T-helper 17 cell (primary cell): ENCODE results near the gene PTMS. TPM values are rescaled to one million over a fixed set of nuclear protein-coding genes. Genes with fewer than 3 reads are reported as not detected.

Source experiments
- ATAC-seq: fragments of 150-1000 bp; cut with Tn5 transposase; 2 replicates; pipeline ENCODE4 v1.10.0; 2021; ENCODE audit warnings: mild to moderate bottlenecking, moderate library complexity
- DNase-seq, 3 donors: peaks; one replicate each; pipeline versions ENCODE4 v3.0.0 to v3.0.0-alpha.2; 2020 to 2021
- H3K9me3 ChIP-seq: one replicate; pipeline ENCODE4 v1.7.0; 2013; ENCODE audit warnings: low read length, mild to moderate bottlenecking; ENCODE audit not compliant: control insufficient read depth, poor library complexity, severe bottlenecking
- H3K27ac Mint-ChIP-seq: one replicate; pipeline ENCODE4 v1.8.0; 2022; ENCODE audit warnings: mild to moderate bottlenecking, moderate library complexity, mixed read lengths
- H3K27me3 Mint-ChIP-seq: one replicate; pipeline ENCODE4 v1.8.0; 2022; ENCODE audit warnings: mixed read lengths
- H3K36me3 Mint-ChIP-seq: one replicate; pipeline ENCODE4 v1.8.0; 2022; ENCODE audit warnings: low read depth, mixed read lengths
- H3K4me1 Mint-ChIP-seq: one replicate; pipeline ENCODE4 v1.8.0; 2022; ENCODE audit warnings: mild to moderate bottlenecking, mixed read lengths
- H3K4me3 Mint-ChIP-seq: one replicate; pipeline ENCODE4 v1.8.0; 2022; ENCODE audit warnings: mild to moderate bottlenecking, moderate library complexity, mixed read lengths
- total RNA-seq, 4 donors: library from RNA in 2 of 4; stranded (reverse) in 2 of 4; gene quantifications; one replicate each; pipeline ENCODE4 v1.2.3 and lab custom pipeline; 2022 to 2026

PTMS gene
- total RNA-seq, 2 donors from 2014 or later, result 7.0 to 12.0 TPM

DNA sequence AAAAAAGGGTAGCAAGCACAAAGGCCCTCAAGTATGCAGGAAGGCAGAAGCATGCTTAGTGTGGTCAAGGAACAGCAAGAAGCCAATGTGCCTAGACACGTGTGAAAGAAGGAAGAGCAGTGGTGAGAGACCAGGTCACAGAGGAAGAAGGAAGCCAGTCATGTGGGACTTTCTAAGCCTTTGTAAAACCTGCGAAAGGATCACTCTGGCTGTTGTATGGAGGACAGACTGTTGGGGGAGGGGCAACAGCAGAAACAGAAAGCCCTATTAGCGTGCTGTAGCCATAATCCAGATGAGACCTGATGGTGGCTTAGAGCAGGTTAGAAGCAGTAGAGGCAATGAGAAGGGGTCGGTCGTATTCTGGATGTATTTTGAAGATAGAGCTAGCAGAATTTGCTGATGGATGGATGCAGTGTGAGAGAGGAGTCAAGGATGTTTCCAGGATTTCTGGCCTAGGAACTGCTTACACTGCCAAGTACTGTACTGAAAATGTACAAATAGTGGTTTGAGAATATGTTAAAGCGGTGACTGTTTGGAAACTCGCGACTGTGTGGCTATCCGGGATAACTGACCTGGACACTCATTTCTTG lies 7.6 kb upstream of the PTMS start:
- peak overlapping the region; percentile 83 for H3K27ac Mint-ChIP-seq
- peaks cover 2% of the 10 kb centered on the region for H3K36me3 Mint-ChIP-seq
- H3K4me1 Mint-ChIP-seq, result peaks cover 15% of the 10 kb centered on the region
- H3K4me3 Mint-ChIP-seq, result no peak overlapping the region
- ATAC-seq, result no peak
- peaks cover 20% of the 10 kb centered on the region for H3K27me3 Mint-ChIP-seq
- no peaks in the 10 kb centered on the region for H3K9me3 ChIP-seq
- DNase-seq, result no peak

DNA sequence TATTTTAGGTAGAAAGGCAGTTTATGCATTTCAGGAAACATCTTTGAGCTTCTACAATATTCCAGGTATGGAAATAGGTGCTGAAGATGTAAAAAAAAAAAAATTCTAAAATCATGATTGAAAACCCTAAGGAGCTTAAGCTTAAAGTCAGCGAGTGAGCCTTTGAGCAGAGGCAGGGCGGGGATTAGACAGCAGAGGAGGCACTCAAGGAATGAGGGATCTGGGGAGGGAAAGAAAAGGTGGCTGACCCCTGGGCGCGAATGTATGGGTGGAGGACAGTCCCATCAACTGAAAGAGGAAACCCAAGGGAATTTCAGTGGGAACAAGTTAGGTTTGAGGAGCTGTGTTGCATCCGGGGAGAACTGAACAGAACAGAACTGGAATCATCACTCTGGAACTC lies 6.4 kb upstream of the PTMS start:
- H3K36me3 Mint-ChIP-seq, result peaks cover 2% of the 10 kb centered on the region
- ATAC-seq (no peak), DNase-seq (no peak)
- peaks cover 16% of the 10 kb centered on the region for H3K4me1 Mint-ChIP-seq
- no peaks in the 10 kb centered on the region for H3K9me3 ChIP-seq
- peaks cover 29% of the 10 kb centered on the region for H3K27me3 Mint-ChIP-seq
- no peak overlapping the region for H3K27ac Mint-ChIP-seq
- no peak overlapping the region for H3K4me3 Mint-ChIP-seq

- DNase-seq, result no peak
- Mint-ChIP-seq H3K4me3 (no peak overlapping the region), H3K27ac (no peak overlapping the region), H3K4me1 (peaks cover 32% of the 10 kb centered on the region), H3K36me3 (peaks cover 11% of the 10 kb centered on the region), H3K27me3 (peaks cover 51% of the 10 kb centered on the region)
- H3K9me3 ChIP-seq, result no peaks in the 10 kb centered on the region
- ATAC-seq, result no peak
These were observed 2.8 kb upstream of the PTMS start for GRCh38 chr12:6763380-6763779.

DNA sequence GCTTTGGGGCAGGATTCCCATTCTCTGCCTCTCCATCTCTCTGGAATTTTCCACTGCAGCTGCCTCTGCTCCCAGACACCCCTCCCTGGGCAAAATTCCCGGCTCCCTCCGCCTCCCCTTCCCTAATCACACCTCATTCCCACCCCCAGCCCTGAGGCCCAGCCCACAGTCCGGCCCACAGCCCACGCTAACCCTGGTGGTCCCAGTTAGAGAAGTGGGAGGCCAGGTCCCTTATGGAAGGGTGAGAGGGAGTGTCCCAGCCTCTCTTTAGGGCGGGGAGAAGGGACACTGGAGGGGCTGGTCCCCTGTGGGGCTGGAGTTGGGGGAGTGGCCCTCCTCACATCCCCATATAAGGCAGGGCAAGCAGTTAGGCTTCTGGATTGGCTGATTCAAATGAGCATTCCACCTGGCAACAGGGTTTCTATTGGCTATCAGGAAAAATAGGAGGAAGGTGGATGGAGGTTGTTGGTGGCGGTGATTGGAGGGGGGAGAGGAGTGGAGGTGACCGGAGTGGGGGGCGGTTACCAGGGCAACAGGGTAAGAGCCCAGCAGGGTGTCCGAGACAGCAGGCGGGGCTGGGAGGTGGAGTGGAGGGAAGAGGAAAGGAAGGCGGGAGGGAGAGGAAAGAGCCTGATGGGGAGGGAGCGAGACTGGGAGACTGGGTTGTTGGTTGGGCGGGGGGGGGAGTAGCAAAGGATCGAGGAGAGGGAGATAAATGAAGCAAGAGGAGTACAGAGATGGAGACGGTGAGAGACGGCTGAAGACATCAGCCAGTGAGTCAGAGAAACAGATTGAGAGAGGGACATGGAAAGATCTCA lies 1.9 kb upstream of the PTMS start:
- peak in 2 of 3 donors; percentile 31 to 47 for DNase-seq
- Mint-ChIP-seq H3K4me1 (peaks cover 28% of the 10 kb centered on the region), H3K36me3 (peaks cover 11% of the 10 kb centered on the region), H3K27me3 (peaks cover 56% of the 10 kb centered on the region), H3K27ac (peak overlapping the region; percentile 11), H3K4me3 (peak overlapping the region; percentile 57)
- ATAC-seq, result peak; percentile 83
- no peaks in the 10 kb centered on the region for H3K9me3 ChIP-seq

- DNase-seq (no peak), ATAC-seq (no peak)
- Mint-ChIP-seq H3K4me3 (peak overlapping the region; percentile 93), H3K4me1 (peaks cover 28% of the 10 kb centered on the region), H3K36me3 (peaks cover 11% of the 10 kb centered on the region), H3K27ac (peak overlapping the region; percentile 60), H3K27me3 (peaks cover 52% of the 10 kb centered on the region)
- H3K9me3 ChIP-seq, result no peaks in the 10 kb centered on the region
These were observed 1.0 kb upstream of the PTMS start for GRCh38 chr12:6765048-6765633.

DNA sequence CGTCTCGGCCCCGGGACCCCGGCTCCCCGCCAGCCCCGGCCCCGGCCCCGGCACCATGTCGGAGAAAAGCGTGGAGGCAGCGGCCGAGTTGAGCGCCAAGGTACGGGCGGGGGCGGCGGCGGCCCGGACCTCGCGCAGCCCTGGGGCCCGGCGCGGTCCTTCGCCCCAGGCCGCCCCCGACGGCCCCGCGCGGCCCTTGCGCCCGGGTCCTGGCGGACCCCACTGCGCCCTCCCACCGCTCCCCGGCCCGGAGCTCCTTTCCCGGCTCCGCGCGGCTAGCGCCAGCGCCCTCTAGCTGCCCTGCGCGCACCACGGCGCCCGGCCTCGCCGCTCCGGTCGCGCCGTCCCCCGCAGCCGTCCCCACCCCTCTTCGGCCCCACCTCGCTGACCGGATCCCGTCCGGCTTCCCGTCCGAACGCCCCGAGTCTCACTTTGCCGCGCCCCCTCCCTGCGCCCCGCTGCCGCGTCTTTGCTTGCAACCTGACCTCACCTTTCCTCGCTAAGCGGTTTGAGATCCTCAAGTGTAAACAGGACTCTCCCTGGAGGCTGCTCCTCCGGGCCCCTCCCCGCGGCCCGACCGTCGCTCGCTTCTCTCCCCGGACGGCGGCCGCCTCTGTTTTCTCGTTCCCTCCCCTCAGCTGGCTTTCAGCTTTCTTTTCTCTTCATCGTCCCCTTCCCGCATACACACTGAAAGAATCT lies 637 bp downstream of the PTMS start:
- no peaks in the 10 kb centered on the region for H3K9me3 ChIP-seq
- Mint-ChIP-seq H3K4me1 (peaks cover 37% of the 10 kb centered on the region), H3K27ac (no peak overlapping the region), H3K36me3 (peaks cover 9% of the 10 kb centered on the region), H3K4me3 (peak overlapping the region; percentile 95), H3K27me3 (peaks cover 62% of the 10 kb centered on the region)
- DNase-seq (peak; percentile 42 to 56 (median 45)), ATAC-seq (peak; percentile 76)

DNA sequence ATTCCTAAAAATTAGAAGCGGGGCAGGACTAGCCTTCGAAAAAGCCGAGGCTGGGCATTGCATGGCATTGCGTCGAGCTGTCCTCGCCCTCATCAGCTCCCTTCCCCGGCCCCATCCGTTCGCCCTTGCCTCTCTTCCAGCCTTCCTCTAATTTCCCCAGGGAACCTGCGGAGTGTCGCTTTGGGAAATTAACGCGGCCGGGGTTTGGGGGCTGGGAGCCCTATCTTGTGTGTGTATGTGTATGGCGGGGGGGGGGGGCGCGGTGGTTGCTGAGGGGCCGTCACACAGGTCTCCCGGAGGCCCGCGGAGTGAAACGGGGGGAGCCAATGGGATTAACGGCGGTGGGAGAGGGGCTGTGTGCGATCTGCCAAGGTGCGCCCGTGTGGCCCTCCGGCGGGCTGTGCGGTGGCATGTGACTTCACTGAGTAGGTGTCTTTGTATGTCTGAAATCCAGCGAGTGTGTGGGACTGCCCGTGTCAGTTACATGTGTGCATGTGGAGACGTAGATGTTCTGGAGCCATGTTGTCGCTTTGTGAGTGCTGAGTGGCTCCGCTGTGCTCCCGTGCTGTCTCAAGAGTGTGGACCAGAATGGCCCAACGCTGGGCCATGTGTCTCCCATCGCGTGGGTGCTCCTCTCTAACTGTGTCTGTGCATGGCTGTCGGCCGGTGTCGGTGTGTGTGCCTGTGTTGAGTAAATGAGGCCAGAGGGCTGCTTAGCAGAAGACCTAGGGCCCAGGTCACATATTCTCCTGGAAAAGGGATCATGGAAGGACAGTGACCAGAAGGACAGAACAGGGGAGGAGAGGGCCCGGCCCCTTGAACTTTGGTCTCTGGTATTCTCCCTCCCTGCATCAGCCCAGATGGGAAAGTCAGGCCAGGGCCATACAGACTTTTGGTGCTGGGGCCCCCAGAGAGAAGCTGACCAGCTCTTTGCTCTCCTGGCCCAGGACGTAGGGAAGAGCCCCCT lies 1.5 kb downstream of the PTMS start:
- Mint-ChIP-seq H3K4me1 (peaks cover 41% of the 10 kb centered on the region), H3K27me3 (peaks cover 55% of the 10 kb centered on the region), H3K4me3 (peak overlapping the region; percentile 95), H3K36me3 (peaks cover 12% of the 10 kb centered on the region), H3K27ac (peak overlapping the region; percentile 72)
- ATAC-seq, result no peak
- no peaks in the 10 kb centered on the region for H3K9me3 ChIP-seq
- DNase-seq, result no peak

GRCh38 chr12:6768437-6768914 lies 2.3 kb downstream of the PTMS start:
- Mint-ChIP-seq H3K27me3 (peaks cover 54% of the 10 kb centered on the region), H3K4me1 (peaks cover 45% of the 10 kb centered on the region), H3K4me3 (no peak overlapping the region), H3K27ac (peak overlapping the region; percentile 72), H3K36me3 (peaks cover 12% of the 10 kb centered on the region)
- H3K9me3 ChIP-seq, result no peaks in the 10 kb centered on the region
- ATAC-seq (no peak), DNase-seq (no peak)

GRCh38 chr12:6768990-6769389 lies 2.8 kb downstream of the PTMS start:
- DNase-seq (no peak), ATAC-seq (no peak)
- H3K27me3 Mint-ChIP-seq, result peaks cover 54% of the 10 kb centered on the region

DNA sequence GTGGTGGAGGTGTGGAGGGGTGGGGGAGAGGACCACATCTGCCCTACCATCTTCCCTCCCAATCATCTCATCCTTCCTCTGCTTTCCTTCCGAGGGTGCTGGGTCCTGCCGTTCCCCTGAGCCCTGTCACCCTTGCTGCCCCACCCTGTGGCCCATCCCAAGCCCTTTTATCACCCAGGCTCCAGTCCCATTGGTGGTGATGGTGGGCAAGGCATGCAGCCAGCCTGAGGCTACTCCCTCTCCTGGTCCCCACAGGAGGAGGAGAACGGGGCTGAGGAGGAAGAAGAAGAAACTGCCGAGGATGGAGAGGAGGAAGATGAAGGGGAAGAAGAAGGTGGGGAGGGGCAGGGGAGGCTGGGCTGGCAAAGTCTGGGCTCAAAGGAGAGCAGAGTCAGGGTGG lies 3.5 kb downstream of the PTMS start:
- Mint-ChIP-seq H3K4me1 (peaks cover 40% of the 10 kb centered on the region), H3K4me3 (peak overlapping the region; percentile 70), H3K27ac (no peak overlapping the region), H3K36me3 (peaks cover 13% of the 10 kb centered on the region), H3K27me3 (peaks cover 54% of the 10 kb centered on the region)
- no peaks in the 10 kb centered on the region for H3K9me3 ChIP-seq
- no peak for DNase-seq
- no peak for ATAC-seq

More at GRCh38 chr12:6768990-6769389, 2.8 kb downstream of the PTMS start:
- Mint-ChIP-seq H3K4me3 (no peak overlapping the region), H3K27ac (no peak overlapping the region), H3K36me3 (peaks cover 12% of the 10 kb centered on the region), H3K4me1 (peaks cover 45% of the 10 kb centered on the region)
- H3K9me3 ChIP-seq, result no peaks in the 10 kb centered on the region

- no peak for ATAC-seq
- no peak overlapping the region for H3K4me3 Mint-ChIP-seq
- DNase-seq, result no peak
- H3K36me3 Mint-ChIP-seq, result peaks cover 15% of the 10 kb centered on the region
- H3K27ac Mint-ChIP-seq, result no peak overlapping the region
- H3K4me1 Mint-ChIP-seq, result peaks cover 42% of the 10 kb centered on the region
- no peaks in the 10 kb centered on the region for H3K9me3 ChIP-seq
- H3K27me3 Mint-ChIP-seq, result peaks cover 54% of the 10 kb centered on the region
These were observed 3.9 kb downstream of the PTMS start for GRCh38 chr12:6770094-6770493.

DNA sequence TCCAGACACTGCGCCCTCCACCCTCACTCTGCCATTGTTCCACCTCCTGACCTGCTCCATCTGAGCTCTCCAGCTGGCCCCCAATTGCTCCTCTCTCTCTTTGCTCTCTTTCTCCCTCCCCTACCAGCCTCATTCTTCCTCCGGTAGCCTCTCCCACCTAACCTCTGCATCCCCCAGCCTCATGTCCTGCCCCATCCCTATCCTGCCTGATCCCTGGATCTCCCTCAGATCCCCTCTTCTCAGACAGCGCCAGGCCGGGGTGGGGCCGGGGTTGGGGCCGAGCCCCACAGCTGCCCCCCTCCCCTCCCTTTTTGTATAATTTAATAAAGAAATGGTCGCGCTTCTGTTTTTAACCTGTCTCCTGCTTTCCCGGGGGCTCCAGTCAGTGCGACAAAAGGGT lies 4.4 kb downstream of the PTMS start:
- peak overlapping the region; percentile 57 for H3K27ac Mint-ChIP-seq
- peaks cover 54% of the 10 kb centered on the region for H3K27me3 Mint-ChIP-seq
- DNase-seq (no peak), ATAC-seq (no peak)
- peaks cover 13% of the 10 kb centered on the region for H3K36me3 Mint-ChIP-seq
- H3K4me1 Mint-ChIP-seq, result peaks cover 39% of the 10 kb centered on the region
- H3K9me3 ChIP-seq, result no peaks in the 10 kb centered on the region
- H3K4me3 Mint-ChIP-seq, result no peak overlapping the region
